ENCODE results near the gene KDM5B. TPM values are rescaled to one million over a fixed set of nuclear protein-coding genes. Genes with fewer than 3 reads are reported as not detected.

Gene KDM5B
- total RNA-seq, 2 experiments from 2014 or later = 16.8 to 18.2 TPM

DNA sequence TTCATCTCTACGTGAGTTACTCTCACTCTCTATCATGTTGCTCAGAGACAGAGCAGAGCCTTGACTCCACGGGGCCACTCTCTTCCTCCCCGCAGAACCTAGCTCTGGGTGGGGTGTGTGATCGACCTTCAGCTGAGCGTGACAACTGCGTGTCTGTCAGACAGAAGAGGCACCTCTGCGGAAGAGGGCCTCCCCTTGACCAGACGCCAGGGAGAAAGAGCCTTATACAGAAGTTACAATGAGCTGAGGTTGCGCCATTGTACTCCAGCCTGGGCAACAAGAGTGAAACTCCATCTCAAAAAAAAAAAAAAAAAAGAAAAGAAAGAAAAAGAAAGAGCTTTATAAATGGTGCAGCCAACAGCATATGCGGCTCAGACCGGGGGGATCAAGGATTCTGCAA, 120.9 kb downstream of the KDM5B start:
- DNase-seq = no peak
- Mint-ChIP-seq H3K36me3 (ENCODE audit: low read depth) (no peaks in the 10 kb centered on the region), H3K9me3 (no peaks in the 10 kb centered on the region), H3K4me1 (ENCODE audit: low read depth) (no peaks in the 10 kb centered on the region), H3K27ac (no peak overlapping the region), H3K4me3 (no peak overlapping the region), H3K27me3 (ENCODE audit: low read depth) (peaks cover 35% of the 10 kb centered on the region)
- CTCF ChIA-PET = interaction anchor here (0.6 to 1.2 kb wide), 2 partner anchors 32 to 60 kb away, joined by 3 to 4 read pairs; no protein-coding TSS in a partner anchor
- intact Hi-C loops (cut with micrococcal nuclease) = no loop called here

DNA sequence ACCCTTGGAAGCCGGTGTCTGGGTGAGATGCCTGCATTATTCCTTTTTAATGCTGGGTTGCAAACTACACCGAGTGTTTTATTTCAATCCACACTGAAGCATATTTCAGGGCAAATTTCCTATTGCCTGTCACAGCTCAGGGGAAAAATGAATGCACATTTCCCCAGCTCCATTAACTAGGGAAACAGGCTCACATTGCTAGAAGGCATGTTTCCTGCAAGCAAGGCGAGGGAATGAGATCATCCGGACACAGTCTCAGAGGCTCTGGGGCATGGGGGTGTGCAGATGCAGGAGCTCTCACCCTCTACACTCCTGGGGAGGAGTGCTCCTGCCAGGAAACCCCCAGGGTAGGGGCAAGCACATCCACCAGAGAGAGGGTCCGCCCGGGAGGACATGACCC, 122.6 kb downstream of the KDM5B start:
- H3K36me3 Mint-ChIP-seq (ENCODE audit: low read depth) = no peaks in the 10 kb centered on the region
- no peaks in the 10 kb centered on the region for H3K9me3 Mint-ChIP-seq
- no peak overlapping the region for H3K27ac Mint-ChIP-seq
- no peak for DNase-seq
- H3K4me1 Mint-ChIP-seq (ENCODE audit: low read depth) = no peaks in the 10 kb centered on the region
- H3K4me3 Mint-ChIP-seq = no peak overlapping the region
- peaks cover 27% of the 10 kb centered on the region for H3K27me3 Mint-ChIP-seq (ENCODE audit: low read depth)
- CTCF ChIA-PET = no interaction called here
- intact Hi-C loops (cut with micrococcal nuclease) = no loop called here

DNA sequence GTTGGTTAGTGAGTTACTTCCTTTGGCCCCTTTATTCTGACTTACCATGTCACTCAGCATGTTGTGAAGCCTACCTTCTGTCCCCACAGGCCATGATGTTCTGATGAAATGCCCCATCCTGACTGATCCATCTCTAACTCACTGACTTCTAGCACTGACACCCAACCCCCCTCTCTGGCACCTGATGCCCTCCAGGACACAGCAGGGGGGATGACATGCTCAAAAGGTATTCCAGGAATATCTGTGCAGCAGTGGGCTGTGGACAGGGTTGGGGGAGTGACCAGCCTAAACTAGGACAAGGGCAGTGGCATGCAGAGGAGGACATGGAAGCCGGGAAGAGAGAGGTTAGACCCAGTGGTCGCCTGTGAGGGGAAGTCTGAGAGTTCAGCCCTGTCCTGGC, 123.5 kb downstream of the KDM5B start:
- DNase-seq = no peak

DNA sequence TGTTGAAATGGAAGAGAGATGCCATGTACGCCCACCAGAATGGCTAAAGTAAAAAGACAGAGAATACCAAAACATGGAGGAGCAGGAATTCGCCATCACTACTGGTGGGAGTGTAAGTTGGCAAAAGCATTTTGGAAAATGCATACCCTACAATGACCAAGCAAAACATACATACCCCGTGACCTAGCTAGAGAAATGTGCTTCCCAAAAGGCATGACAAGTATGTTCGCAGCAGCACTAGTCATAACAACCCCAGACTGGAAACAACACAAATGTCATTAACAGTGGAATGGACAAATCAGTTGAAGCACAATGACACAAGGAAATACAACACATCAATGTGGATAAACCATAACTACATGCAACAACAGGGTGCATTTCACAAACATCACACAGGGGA, 125.2 kb downstream of the KDM5B start:
- CTCF ChIA-PET = interaction anchor here (0.6 kb wide), 1 partner anchor 11 kb away, joined by 3 read pairs; no protein-coding TSS in a partner anchor
- Mint-ChIP-seq H3K9me3 (peaks cover 3% of the 10 kb centered on the region), H3K4me3 (no peak overlapping the region), H3K27ac (no peak overlapping the region), H3K36me3 (ENCODE audit: low read depth) (no peaks in the 10 kb centered on the region), H3K27me3 (ENCODE audit: low read depth) (peaks cover 11% of the 10 kb centered on the region), H3K4me1 (ENCODE audit: low read depth) (no peaks in the 10 kb centered on the region)
- no peak for DNase-seq
- intact Hi-C loops (cut with micrococcal nuclease) = no loop called here

More for the DNA sequence above, 123.5 kb downstream of the KDM5B start:
- Mint-ChIP-seq H3K4me1 (ENCODE audit: low read depth) (no peaks in the 10 kb centered on the region), H3K27me3 (ENCODE audit: low read depth) (peaks cover 21% of the 10 kb centered on the region), H3K4me3 (no peak overlapping the region), H3K9me3 (no peaks in the 10 kb centered on the region), H3K36me3 (ENCODE audit: low read depth) (no peaks in the 10 kb centered on the region), H3K27ac (no peak overlapping the region)
- intact Hi-C loops (cut with micrococcal nuclease) = no loop called here
- CTCF ChIA-PET = no interaction called here

DNA sequence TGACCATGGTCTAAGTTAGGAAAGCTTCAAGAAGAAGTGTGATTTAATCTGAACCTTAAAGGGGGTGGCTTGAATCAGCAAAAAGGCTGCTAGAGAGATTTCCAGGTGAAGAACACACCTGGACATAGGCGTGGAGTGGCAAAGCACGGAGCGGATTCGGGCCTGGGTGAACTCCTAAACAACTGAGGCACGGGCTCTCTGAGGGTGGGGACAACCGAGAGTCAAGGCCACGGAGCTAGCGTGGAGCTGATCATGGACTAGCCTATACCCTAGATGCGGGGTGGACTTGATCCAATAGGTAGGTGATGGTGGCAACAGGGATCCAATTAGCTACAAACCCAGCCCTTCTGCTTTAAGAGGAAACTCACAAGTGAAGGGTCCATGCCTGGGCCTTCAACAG, 125.7 kb downstream of the KDM5B start:
- Mint-ChIP-seq H3K9me3 (peaks cover 4% of the 10 kb centered on the region), H3K27ac (no peak overlapping the region), H3K4me1 (ENCODE audit: low read depth) (no peaks in the 10 kb centered on the region), H3K27me3 (ENCODE audit: low read depth) (peaks cover 10% of the 10 kb centered on the region), H3K36me3 (ENCODE audit: low read depth) (no peaks in the 10 kb centered on the region), H3K4me3 (no peak overlapping the region)
- DNase-seq = no peak
- CTCF ChIA-PET = no interaction called here
- intact Hi-C loops (cut with micrococcal nuclease) = no loop called here

DNA sequence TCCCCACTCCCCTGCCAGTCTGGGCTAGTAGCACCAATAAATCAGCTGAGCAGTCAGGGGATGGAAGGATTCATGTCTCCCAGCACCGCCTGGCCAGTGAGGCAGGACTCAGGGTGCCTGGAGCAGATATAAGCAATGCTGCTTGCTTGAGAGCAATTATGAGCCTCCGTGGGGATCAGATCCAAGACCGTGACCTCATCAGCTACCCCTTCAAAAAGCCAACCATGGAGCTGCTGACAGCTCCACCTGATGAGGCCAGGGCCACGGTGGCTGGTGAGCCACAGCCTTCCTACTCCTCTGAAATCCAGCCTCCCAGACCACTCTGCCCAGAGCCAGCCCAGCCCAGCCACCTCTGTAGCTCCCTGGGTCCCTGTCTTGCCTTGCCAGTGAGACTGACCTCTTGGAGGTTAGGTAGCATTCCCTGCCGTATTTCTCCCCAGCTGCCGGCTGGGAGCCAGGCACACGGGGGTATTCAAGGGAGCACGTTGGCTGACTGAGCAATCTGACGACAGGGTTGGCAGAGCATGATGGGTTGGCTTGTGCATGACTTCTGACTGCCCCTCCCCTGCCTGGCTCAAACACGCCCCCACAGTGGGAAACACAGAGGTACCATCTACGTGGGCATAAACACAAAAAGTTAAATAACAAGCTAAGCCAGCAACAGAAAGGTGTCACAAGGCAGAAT, 126.3 kb downstream of the KDM5B start:
- Mint-ChIP-seq H3K27ac (no peak overlapping the region), H3K4me3 (no peak overlapping the region), H3K4me1 (ENCODE audit: low read depth) (no peaks in the 10 kb centered on the region), H3K9me3 (peaks cover 10% of the 10 kb centered on the region), H3K27me3 (ENCODE audit: low read depth) (peaks cover 6% of the 10 kb centered on the region), H3K36me3 (ENCODE audit: low read depth) (no peaks in the 10 kb centered on the region)
- intact Hi-C loops (cut with micrococcal nuclease) = no loop called here
- no peak for DNase-seq
- CTCF ChIA-PET = no interaction called here

DNA sequence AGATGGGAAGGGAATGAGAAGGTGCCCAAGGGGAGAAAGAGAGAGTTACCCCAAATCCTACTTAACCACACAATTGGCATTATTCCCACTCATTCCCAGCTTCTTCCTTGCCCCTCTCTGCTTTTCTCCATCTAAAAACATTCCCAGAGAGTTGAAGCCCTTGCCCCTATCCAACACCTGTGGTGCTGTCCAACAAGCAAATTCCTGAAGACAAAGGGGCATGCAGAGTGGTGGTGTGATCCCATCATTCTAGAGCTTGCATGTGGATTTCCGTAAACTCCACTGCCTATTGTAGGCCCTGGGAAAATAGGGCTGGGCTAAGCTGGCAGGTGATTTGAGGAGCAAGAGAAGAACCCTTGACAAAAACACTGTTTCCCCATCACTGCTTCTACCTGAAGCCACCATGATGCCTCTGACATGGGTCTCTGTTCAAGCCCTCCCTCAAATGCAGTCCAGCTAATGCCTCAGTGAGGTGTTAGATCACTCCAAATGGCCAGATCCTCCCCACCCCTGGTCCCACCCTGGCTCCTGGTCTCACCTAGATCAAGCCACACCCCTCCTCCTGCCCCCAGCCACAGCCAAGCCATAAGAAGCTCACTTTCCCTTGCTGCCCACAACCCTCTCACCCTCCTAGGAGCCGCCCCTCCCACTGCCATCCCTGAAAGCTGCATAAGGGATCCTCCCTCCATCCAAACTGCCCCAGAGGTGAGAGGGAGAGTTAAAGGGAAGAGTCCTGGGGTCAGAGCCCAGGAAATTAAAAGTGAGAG, 127.5 kb downstream of the KDM5B start:
- no peaks in the 10 kb centered on the region for H3K36me3 Mint-ChIP-seq (ENCODE audit: low read depth)
- H3K4me3 Mint-ChIP-seq = no peak overlapping the region
- intact Hi-C loops (cut with micrococcal nuclease) = no loop called here
- DNase-seq = no peak
- peaks cover 3% of the 10 kb centered on the region for H3K27me3 Mint-ChIP-seq (ENCODE audit: low read depth)
- no peak overlapping the region for H3K27ac Mint-ChIP-seq
- peaks cover 11% of the 10 kb centered on the region for H3K9me3 Mint-ChIP-seq
- CTCF ChIA-PET = no interaction called here
- no peaks in the 10 kb centered on the region for H3K4me1 Mint-ChIP-seq (ENCODE audit: low read depth)

DNA sequence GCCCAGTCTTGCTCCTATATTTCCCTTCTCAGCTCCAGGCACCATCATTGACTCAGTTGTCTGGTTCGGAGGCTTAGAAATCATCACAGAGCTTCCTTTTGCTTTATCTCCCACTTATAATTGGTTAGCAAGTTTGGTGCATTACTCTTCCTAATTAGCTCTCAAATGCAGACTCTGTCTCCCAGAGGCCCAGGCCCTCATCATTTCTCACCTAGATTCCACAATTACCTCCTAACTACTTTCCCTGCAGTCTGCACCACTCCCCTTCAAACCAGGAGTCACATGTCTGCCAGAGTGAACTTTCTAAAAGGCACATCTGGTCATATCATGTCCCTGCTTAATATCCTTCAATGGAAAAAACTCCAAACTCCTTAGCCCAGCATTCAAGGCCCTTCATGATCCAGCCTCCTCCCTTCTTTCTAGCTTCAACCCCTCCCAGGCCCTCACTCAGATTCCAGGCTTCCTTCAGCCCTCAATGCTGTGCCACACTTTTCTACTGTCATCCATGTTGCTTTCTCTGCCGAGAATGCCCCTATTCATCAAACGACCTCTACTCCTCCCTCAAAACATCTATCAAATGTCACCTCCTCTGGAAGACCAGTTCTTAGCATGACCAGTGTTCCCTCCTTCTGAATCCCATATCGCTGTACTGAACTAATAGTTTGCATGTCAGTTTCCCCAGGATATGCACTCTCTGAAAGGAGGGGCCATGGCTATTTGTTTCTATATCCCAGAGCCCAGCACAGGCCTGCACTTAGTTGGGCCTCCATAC, 128.6 kb downstream of the KDM5B start:
- intact Hi-C loops (cut with micrococcal nuclease) = no loop called here
- peaks cover 11% of the 10 kb centered on the region for H3K9me3 Mint-ChIP-seq
- H3K36me3 Mint-ChIP-seq (ENCODE audit: low read depth) = no peaks in the 10 kb centered on the region
- CTCF ChIA-PET = interaction anchor here (0.6 kb wide), 1 partner anchor 121 kb away, joined by 3 read pairs; no protein-coding TSS in a partner anchor
- H3K27me3 Mint-ChIP-seq (ENCODE audit: low read depth) = peaks cover 3% of the 10 kb centered on the region
- H3K4me3 Mint-ChIP-seq = no peak overlapping the region
- DNase-seq = no peak
- no peak overlapping the region for H3K27ac Mint-ChIP-seq
- H3K4me1 Mint-ChIP-seq (ENCODE audit: low read depth) = no peaks in the 10 kb centered on the region

DNA sequence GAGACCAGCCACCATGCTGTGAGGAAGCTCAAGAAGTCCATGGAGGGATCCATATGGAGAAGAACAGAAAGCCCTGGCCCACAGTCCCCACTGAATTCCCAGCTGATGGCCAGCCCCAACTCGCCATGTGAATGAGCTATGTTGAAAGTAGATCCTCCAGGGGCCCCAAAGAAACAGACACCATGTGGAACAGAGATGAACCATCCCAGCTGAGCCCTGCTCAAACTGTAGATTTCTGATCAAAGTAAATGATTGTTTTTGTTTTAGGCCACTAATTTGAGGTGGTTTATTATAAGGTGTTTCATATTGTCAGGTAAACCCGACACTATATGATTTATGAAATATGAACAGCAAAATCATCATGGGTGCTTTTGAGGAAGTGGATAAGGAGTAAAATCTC, 130.8 kb downstream of the KDM5B start:
- CTCF ChIA-PET = no interaction called here
- H3K4me3 Mint-ChIP-seq = no peak overlapping the region
- intact Hi-C loops (cut with micrococcal nuclease) = no loop called here
- no peaks in the 10 kb centered on the region for H3K36me3 Mint-ChIP-seq (ENCODE audit: low read depth)
- DNase-seq = no peak
- no peak overlapping the region for H3K27ac Mint-ChIP-seq
- H3K27me3 Mint-ChIP-seq (ENCODE audit: low read depth) = peaks cover 3% of the 10 kb centered on the region
- peaks cover 11% of the 10 kb centered on the region for H3K9me3 Mint-ChIP-seq
- H3K4me1 Mint-ChIP-seq (ENCODE audit: low read depth) = no peaks in the 10 kb centered on the region

Other genes with a start within 250 kb of the KDM5B start
- gene SYT2, start 98.0 kb downstream of the KDM5B start, total RNA-seq = not detected
- gene PCAT6, start 2.5 kb upstream of the KDM5B start, total RNA-seq = under 1 TPM; 0.37 to 0.43 TPM
- 1 to 10 TPM; 5.9 to 6.2 TPM for gene RABIF, start 80.7 kb upstream of the KDM5B start, total RNA-seq
- gene KLHL12, start 118.8 kb upstream of the KDM5B start, total RNA-seq = 10 to 100 TPM; 42.5 to 42.6 TPM
- gene ADIPOR1, start 149.9 kb upstream of the KDM5B start, total RNA-seq = 10 to 100 TPM; 75.5 to 77.0 TPM
- gene CYB5R1, start 158.8 kb upstream of the KDM5B start, total RNA-seq = 10 to 100 TPM; 13.5 to 14.1 TPM
- gene TMEM183A, start 199.0 kb upstream of the KDM5B start, total RNA-seq = 10 to 100 TPM; 80.3 to 90.6 TPM
- gene PPFIA4, start 218.1 kb upstream of the KDM5B start, total RNA-seq = 1 to 10 TPM; 4.5 to 6.5 TPM